22Rv1 (cell line): ENCODE data around the gene RPLP1.

Source experiments
- CTCF ChIP-seq: fragments of 450-650 bp; IDR thresholded peaks from 2 replicates; pipeline ENCODE4 v1.5.1; 2017; ENCODE audit warnings: mild to moderate bottlenecking
- ZFX ChIP-seq: fragments of 450-650 bp; IDR thresholded peaks from 2 replicates; pipeline ENCODE4 v1.6.1; 2017; ENCODE audit warnings: antibody characterized with exemption, borderline replicate concordance

- TF ChIP-seq CTCF (no peak), ZFX (no peak)
Observed at GRCh38 chr15:69434679-69435078, 17.9 kb upstream of the RPLP1 start.
